ENCODE results near the gene BCDIN3D. TPM values are rescaled to one million over a fixed set of nuclear protein-coding genes. Genes with fewer than 3 reads are reported as not detected.
"Not testable (repeated sequence)": the region's sequence is repeated elsewhere in the genome, so short reads cannot be mapped to it uniquely, and the experiment has no call there.

BCDIN3D gene
- total RNA-seq, 1 experiment from 2014 or later, result 1.6 TPM

- H3K27me3 Mint-ChIP-seq (ENCODE audit: low read depth), result no peaks in the 10 kb centered on the region; the same call in 1 of the 2 replicates
- H3K36me3 Mint-ChIP-seq, result peaks cover 2% of the 10 kb centered on the region
- POLR2A ChIA-PET, result no interaction called here
- peaks cover 1% of the 10 kb centered on the region; the same call in 1 of the 2 replicates for H3K4me1 Mint-ChIP-seq
- ATAC-seq, result no peak
- peaks cover 2% of the 10 kb centered on the region for H3K9me3 Mint-ChIP-seq
- no peak for DNase-seq (ENCODE audit: low spot score)
- no peak overlapping the region for H3K4me3 Mint-ChIP-seq
- CTCF ChIA-PET, result interaction anchor here (1.0 to 9.5 kb wide), 4 partner anchors 29 to 94 kb away, joined by 3 to 99 read pairs (median 4); no protein-coding TSS in a partner anchor
- H3K27ac Mint-ChIP-seq, result no peak overlapping the region
- TF ChIP-seq KAT7 (CRISPR knock-in tag; IDR thresholded peaks at IDR 0.05; ENCODE audit: borderline replicate concordance) (no peak), ZNF219 (CRISPR knock-in tag; IDR thresholded peaks at IDR 0.05; ENCODE audit: borderline replicate concordance) (no peak), ZNF423 (CRISPR knock-in tag; IDR thresholded peaks at IDR 0.05) (no peak), RORB (CRISPR knock-in tag; IDR thresholded peaks at IDR 0.05) (no peak), ERG (CRISPR knock-in tag; IDR thresholded peaks at IDR 0.05) (no peak)
Measured at GRCh38 chr12:49872781-49873181, 29.9 kb upstream of the BCDIN3D start.

GRCh38 chr12:49872381-49872780 is 29.5 kb upstream of the BCDIN3D start:
- no peak overlapping the region for H3K4me3 Mint-ChIP-seq
- no peaks in the 10 kb centered on the region for H3K36me3 Mint-ChIP-seq
- H3K9me3 Mint-ChIP-seq, result no peaks in the 10 kb centered on the region
- ATAC-seq, result no peak
- no peaks in the 10 kb centered on the region; the same call in 1 of the 2 replicates for H3K27me3 Mint-ChIP-seq (ENCODE audit: low read depth)
- H3K27ac Mint-ChIP-seq, result no peak overlapping the region
- TF ChIP-seq ZNF263 (CRISPR knock-in tag; IDR thresholded peaks at IDR 0.05; ENCODE audit: low read depth) (no peak), ZMAT4 (CRISPR knock-in tag; IDR thresholded peaks at IDR 0.05) (no peak), MAX (CRISPR knock-in tag; IDR thresholded peaks at IDR 0.05) (no peak), ETV6 (CRISPR knock-in tag; IDR thresholded peaks at IDR 0.05) (no peak), ZNF219 (CRISPR knock-in tag; IDR thresholded peaks at IDR 0.05; ENCODE audit: borderline replicate concordance) (no peak), ZNF512 (CRISPR knock-in tag; IDR thresholded peaks at IDR 0.05; ENCODE audit: borderline replicate concordance) (no peak), SP1 (CRISPR knock-in tag; conservative IDR thresholded peaks at IDR 0.05) (no peak), ELF4 (CRISPR knock-in tag; IDR thresholded peaks at IDR 0.05; ENCODE audit: low read depth) (no peak), AFF4 (CRISPR knock-in tag; IDR thresholded peaks at IDR 0.05; ENCODE audit: borderline replicate concordance) (no peak), E2F5 (CRISPR knock-in tag; IDR thresholded peaks at IDR 0.05) (no peak), ZNF138 (CRISPR knock-in tag; conservative IDR thresholded peaks at IDR 0.05) (no peak), IRF2 (CRISPR knock-in tag; IDR thresholded peaks at IDR 0.05; ENCODE audit: borderline replicate concordance, low read depth) (no peak), KAT7 (CRISPR knock-in tag; IDR thresholded peaks at IDR 0.05; ENCODE audit: borderline replicate concordance) (no peak), TCF7 (CRISPR knock-in tag; IDR thresholded peaks at IDR 0.05; ENCODE audit: low read depth) (no peak), EMX1 (CRISPR knock-in tag; IDR thresholded peaks at IDR 0.05) (no peak), E2F4 (CRISPR knock-in tag; IDR thresholded peaks at IDR 0.05; ENCODE audit: borderline replicate concordance, low read depth) (no peak)
- H3K4me1 Mint-ChIP-seq, result peaks cover 3% of the 10 kb centered on the region; the same call in 1 of the 2 replicates
- ChIA-PET POLR2A (no interaction called here), CTCF (interaction anchor here (1.0 to 9.5 kb wide), 4 partner anchors 30 to 94 kb away, joined by 3 to 99 read pairs (median 4); no protein-coding TSS in a partner anchor)
- no peak for DNase-seq (ENCODE audit: low spot score)

- not testable (repeated sequence) for H3K4me1 Mint-ChIP-seq; ATAC-seq; H3K27ac Mint-ChIP-seq; H3K4me3 Mint-ChIP-seq; H3K36me3 Mint-ChIP-seq; H3K9me3 Mint-ChIP-seq; DNase-seq (ENCODE audit: low spot score); H3K27me3 Mint-ChIP-seq (ENCODE audit: low read depth)
- ChIA-PET CTCF (interaction anchor here (1.1 to 9.5 kb wide), 4 partner anchors 30 to 95 kb away, joined by 3 to 99 read pairs (median 38); no protein-coding TSS in a partner anchor), POLR2A (interaction anchor here (0.7 kb wide), 1 partner anchor 32 kb away, joined by 4 read pairs; no protein-coding TSS in a partner anchor)
Measured at GRCh38 chr12:49871811-49872251, 28.9 kb upstream of the BCDIN3D start.

Data from WTC11 (cell line).